ENCODE data around the gene SV2C.

DNA sequence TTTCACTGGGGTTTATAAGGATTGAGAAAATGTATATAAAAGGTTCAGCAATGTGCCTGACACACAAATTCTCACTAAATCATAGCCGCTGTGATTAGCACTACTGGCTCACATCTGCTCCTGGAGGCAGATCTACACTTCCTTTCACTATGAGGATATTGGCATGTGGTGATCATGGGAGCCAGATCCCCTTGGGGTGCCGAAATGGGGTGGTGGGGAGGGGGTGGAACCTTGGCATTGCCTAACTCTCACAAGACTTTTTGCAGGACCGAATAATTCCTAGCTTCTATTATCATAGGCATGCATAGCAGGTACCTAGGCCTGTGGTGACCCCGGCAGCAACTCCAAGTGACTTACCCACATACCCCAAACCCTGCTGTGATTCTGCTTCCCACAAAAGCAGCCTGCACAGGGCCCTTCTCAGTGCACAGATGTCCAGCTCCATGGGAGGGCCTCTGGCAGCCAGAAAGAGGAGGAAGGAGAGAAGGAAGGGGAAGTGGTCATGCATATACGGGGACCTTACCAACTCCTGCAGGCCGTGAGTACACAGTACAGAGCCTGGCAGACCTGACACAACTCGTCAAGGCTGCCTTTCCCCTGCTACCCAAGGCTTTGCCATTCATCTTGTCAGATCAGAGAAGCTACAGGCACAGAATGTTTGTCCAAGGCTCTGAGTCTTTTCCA, 258.6 kb downstream of the SV2C start:
- TF ChIP-seq, protein P1, sequence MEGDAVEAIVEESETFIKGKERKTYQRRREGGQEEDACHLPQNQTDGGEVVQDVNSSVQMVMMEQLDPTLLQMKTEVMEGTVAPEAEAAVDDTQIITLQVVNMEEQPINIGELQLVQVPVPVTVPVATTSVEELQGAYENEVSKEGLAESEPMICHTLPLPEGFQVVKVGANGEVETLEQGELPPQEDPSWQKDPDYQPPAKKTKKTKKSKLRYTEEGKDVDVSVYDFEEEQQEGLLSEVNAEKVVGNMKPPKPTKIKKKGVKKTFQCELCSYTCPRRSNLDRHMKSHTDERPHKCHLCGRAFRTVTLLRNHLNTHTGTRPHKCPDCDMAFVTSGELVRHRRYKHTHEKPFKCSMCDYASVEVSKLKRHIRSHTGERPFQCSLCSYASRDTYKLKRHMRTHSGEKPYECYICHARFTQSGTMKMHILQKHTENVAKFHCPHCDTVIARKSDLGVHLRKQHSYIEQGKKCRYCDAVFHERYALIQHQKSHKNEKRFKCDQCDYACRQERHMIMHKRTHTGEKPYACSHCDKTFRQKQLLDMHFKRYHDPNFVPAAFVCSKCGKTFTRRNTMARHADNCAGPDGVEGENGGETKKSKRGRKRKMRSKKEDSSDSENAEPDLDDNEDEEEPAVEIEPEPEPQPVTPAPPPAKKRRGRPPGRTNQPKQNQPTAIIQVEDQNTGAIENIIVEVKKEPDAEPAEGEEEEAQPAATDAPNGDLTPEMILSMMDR (IDR thresholded peaks at IDR 0.05), result no peak
- TF ChIP-seq EZH2 (IDR thresholded peaks at IDR 0.05), result no peak
